HG03139 (cell line): ENCODE measurements around the gene WNK2.

Experiments
- ATAC-seq: cut with Tn5 transposase; IDR thresholded peaks from one replicate; pipeline ENCODE4 v1.9.1; 2021; ENCODE audit not compliant: unreplicated experiment

WNK2 gene

DNA sequence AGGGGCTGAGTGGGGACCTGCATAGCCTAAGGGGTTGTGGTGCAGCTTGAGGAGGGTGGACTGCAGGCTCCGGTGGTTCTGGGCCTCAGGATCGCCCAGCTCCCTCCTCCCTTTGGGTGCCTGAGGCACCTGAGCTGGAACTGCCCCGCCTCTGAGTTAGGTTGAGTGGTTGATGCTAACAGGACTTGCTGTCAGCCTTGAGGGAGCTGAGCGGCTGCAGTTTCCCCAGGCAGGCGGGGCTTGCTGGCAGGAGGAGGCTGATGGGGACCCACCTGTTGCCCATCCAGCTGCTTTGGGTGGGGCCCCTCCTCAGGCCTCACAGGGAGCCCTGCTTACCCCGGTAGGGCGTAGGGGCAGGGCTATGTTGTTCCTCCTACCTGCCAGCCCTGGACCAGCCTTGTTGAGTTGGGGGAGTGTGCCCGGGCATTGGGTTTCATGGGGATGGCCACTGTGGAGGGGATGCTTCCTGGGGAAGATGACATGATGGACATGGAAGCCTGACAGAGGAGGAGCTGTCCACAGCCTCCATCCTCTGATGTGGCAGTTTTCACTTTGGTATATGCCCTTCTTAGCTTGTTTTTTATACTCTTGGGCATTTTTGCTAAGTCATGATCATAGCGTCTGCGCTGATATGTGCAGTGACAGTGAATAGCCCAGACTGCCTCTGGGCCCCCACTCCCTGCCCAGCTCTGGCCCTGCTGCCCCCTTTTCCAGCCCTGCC lies 14.3 kb downstream of the WNK2 start:
- no peak for ATAC-seq

DNA sequence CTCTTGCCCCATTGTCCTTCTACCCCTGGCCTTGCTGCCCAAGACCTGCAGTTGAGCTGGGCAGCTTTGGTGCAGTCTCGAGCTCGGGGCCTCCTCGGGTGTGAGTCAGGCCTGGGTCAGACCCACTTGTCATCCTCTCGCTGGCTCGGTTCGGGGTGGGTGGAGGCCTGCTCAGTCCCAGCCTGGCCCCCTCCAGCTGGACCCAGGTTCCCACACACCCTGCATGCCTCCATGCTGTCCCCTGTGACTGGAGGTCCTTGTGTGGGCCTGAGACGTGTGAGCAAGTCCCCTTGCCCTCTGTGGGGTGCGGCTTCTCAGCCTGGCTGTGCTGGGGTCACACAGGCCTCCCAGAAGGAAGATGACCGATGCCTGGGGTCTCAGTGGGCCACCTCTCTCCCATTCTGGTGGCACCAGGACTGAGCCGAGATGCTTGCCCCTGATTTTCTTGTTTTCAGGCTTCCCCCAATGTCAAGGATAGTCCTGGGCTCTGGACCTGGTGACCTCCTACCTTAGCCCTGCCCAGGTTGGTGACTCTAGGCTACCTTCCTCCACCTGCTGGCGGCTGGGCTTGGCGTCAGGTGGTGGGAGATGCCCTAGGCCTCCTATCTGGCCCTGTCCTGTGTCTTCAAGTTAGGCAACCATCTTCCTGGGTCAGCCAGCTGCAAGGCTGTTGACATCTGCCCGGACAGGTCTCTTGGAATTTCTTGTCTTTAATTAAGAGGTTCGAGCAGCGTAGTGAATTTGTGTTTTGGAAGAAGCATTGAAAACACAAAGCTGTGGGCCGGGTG lies 15.1 kb downstream of the WNK2 start:
- ATAC-seq = no peak

DNA sequence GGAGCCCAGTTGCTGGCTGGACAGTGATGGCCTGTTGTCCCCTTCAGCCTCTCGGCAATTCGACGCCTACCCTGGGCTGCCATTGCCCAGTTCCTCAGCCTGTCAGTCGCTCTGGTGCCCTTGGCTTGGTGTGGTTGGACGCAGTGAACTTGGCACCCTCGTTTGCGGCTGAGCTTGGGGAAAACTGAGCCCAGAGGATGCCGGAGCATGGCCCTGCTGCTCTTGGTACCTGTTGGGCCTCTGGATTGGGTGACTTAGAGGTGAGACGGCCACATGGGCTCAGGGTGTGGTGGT lies 16.5 kb downstream of the WNK2 start:
- ATAC-seq = no peak

DNA sequence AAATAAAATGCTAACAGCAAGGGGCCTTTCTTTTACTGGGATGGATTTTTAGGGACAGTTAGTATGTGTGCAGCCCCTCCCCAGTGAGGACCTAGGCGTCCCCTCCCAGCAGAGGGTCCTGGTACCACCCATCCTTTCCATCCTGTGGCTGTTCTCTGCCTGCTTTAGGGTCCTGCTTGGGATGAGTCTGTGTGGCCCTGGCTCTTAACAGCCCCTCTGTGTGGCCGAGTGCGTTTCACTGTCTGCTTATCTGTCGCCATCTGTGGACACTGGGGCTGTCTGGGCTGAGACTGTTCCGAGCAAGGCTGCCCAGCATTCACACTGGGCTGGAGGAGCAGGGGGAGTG lies 17.0 kb downstream of the WNK2 start:
- ATAC-seq = no peak

DNA sequence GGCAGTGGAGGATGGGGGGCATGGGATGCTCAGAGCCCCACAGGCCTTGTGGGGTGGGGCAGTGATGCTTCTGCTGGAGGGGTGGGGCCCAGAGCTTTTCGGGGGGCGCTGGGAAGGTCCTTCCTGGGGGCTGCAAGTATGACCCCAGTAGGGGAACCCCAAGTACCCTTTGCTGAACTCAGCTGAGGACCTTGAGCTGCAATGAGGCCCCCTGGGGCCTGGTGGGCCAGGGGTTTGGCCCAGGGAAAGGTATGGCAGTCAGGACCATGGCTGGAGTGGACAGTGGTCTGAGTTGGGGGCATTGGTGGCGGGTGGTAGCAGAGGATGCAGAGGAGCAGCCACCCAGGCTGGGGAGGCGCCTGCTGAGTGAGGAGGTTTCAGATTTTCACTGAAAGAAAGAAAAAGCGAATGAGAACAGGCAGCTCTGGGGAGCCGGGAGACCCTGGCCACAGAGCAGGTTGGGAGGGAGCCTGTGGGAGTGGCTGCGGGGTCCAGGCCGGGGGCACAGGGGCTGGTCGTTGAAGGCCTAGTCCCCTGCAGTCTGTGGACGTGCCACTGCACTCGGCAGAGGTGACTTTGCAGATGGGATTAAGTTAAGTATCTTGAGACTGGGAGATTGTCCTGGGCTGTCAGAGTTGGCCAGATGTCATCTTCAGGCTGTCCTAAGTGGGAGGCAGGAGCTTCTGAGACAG lies 19.2 kb downstream of the WNK2 start:
- ATAC-seq = no peak

DNA sequence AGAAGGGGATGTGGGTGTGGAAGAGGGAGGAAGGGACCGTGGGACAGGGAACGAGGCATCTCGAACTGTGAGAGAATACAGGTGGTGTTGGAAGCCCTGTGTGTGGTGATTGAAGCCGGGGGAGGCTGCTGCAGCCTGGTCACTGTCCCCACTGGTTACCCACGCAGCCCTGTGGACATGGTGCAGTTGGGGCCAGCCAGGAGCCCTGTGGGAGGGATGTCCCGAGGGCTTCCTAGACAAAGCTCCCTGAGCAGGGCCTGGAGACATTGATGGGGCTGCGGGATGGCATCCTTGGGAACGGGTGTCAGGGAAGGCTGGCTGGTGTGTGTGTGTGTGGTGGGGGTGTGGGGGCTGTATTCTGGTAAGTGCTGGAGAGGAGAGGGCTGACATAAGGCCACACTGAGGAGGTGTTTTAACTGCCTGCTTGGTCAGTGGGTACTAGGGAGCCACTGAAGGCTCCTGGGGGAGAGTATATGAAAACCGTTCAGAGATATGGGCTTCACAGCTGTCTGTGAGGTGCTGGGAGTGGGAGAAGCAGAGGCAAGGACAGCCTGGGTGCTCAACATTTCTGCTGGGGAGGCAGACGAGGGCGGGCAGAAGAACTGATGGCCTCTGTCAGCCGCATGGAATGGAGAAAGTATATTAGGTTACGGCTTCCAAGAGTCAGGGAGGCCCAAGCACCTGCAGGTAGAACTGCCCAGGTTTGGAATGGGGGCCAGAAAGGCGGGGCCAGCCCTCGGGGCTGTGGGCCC lies 20.0 kb downstream of the WNK2 start:
- ATAC-seq = no peak

DNA sequence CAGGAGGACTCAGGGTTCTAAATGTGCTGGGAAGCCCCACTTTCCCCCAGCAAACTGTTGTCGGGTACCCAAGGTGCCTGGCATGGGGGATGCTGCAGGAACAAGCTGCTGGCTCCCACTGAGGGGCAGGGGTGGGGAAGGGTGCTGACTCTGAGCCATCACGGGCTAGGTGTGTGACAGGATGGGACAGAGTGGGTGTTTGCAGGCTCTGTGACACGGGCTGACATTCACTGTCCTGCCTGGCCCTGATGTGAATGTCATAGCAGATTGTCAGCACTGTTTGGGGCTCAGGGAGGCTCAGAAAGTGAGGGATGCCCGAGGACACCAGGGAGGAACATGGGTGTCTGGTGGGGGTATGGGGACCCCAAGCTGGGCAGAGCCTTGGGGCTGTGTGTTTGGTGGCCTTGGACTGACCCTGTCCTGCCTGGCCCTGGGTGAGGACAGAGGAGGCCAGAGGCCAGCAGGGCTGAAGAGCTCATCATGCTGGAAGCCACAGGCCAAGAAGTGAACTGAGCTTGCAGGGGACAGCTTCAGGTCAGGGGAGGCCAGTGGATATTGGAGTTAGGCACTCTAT lies 20.6 kb downstream of the WNK2 start:
- ATAC-seq = no peak

DNA sequence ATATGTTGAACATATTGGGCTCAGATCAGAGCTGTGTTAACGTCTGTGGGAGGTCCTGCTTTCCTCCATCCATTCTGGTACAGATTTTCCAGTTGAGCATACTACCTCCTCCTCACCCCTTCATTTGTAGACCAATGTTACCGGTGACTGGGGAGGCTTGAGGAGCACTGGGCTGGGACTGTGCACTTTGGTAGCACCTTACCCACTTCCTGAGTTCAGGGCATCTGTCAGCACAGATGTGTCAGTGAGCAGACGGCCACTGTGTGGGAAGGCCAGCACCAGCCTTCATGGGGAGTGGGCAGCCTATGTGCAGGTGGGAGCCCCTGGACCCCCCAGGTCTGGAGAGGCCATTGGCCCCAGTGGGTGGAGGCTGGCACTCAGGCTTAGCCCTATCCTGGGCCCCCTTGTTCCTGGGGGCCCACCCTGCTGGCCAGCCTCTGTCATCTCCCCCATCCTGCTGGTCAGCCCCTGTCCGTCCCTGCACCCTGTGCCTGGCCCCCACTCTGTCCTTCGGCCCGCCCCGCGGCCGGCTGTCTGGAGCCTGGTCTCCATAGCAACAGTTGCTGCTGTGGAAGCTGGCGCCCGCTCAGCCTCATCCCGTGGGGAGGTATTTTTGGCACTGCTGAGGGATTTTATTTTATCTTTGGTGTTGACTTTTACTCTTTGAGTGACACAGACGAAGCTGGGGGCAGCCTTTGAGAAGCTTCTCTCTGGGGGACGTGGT lies 21.3 kb downstream of the WNK2 start:
- no peak for ATAC-seq

DNA sequence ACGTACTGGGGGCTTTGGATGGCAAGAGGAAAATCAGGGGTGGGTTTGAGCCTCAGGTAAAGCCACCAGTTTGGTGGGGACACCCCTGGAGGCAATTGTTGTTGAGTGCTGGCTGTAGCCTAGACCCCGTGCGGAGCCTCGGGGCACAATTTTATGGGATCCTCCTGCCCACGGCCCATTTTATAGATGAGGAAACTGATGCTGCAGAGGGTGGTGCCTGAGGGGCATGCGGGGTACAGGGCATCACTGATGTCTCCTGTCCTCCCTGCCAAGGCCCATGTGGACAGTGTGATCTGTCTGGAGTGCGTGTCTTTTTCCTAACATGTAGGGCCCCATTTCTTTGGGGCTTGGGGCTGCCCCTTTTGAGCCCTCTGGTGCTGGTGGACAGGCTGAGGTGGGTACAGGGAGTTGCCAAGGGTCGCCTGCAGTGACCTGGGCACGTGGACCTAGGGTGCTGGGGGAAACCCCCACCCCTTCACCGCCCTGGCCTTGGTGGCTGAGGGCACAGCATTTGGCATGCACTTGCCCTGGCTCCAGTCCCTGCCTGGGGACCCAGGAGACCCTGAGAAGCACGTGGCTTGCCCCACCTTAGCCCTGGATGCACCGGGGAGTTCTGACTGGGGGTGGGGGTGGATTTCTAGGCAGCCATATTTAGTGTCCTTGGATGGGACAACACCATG lies 22.1 kb downstream of the WNK2 start:
- ATAC-seq = no peak

DNA sequence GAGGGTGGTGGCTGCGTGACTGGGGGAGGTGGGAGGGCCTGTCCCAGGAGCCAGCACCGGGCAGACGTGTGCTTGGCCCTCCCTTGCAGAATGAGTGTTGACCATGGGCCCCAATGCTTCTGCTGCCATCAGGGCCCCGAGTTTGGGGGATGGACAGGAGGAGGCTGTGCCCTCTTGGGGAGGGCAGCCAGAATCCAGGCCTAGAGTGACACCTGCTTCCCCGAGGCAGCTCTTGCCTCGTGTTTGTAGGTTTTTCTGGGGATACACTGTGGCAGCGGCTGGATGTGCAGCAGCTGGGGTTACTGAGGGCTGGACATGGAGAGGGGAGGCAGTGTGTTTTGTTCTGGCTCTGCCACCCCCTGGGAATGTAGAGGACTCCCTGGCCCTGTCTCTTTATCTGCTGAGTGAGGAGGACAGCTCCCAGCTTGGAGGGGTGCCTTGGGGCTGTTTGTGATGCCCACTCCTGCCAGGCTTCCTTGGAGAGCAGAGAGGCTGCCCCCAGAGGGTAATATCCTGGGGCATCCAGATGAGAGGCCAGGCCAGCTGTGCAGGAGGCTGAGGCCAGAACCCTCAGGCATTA lies 22.7 kb downstream of the WNK2 start:
- ATAC-seq = no peak

DNA sequence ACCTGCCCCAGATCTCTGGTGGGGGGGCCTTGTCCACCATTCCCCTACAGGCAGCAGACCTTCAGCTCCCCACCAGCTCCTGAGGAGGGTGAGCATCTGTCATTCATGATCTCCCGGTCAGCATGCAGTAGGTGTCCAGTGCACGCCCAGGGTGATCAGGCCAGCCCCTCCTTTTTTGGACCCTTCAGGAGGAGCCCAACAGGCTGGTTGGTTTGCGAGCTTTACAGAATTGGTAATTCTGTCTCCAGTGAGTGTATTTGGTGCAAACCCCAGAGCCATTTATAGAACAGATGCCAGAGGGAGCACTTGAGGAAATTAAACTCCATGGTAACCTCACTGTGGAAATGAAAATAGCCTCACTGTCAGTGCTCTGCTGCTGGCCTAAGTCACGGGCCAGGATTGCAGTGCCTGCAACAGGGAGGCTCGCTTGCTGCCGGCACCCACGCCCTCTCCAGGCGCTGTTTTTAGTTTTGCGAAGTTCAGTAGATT lies 23.4 kb downstream of the WNK2 start:
- ATAC-seq = no peak

DNA sequence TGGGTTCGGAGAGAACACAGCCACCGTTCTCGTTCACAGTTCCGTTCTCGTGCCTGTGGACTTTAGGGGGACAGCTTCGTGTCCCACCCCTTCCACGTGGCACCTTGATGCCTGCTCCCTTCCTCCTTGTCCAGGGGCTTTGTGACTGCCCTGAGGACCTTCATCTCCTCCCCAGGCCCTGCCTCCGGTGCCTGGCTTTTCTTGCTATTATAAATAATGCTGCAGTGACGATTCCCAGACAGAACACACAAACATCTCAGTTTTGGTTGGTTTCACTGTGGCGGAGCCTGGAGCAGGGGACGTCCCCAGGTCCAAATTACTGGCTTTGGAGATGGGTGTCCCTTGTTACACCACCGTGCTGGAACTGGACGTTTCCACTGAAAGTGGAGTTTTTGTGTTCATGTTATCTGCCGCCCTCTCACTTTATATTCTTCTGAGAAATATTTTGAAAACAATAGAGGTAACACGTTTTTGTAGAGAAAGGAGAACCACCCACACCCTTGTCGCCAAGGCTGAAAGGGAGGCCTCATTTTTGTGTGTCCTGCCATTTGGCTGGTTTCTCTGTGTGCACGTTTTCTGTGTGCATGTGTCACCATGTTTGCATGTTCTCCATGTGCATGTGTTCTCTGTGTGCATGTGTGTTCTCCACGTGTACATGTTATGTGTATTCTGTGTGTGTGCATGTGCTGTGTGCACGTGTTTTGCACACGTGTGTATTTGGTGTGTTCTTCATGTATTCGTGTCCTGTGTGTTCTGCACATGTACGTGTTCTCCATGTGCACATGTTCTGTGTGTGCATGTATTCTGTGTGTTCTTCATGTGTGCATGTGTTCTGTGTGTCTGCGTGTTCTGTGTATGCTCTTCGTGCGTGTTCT lies 24.2 kb downstream of the WNK2 start:
- no peak for ATAC-seq

DNA sequence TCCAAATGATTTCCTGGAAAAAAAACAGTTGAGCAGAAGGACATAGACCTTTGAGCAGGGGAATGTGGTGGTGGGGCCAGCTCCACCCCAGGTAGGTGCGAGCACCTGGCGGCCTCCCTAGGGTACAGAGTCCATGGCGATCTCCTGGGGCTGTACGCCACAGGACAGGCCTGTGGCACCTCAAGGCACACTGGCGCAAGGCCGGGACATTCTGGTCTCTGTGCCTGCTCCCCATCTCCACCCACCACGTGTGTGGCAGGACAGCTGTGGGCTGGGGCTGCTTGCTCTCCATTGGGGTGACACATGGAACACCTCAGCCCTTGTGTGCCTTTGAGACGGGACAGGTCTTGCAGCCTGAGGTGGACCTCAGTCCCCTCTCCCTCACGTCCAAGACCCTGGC lies 25.2 kb downstream of the WNK2 start:
- ATAC-seq = no peak

DNA sequence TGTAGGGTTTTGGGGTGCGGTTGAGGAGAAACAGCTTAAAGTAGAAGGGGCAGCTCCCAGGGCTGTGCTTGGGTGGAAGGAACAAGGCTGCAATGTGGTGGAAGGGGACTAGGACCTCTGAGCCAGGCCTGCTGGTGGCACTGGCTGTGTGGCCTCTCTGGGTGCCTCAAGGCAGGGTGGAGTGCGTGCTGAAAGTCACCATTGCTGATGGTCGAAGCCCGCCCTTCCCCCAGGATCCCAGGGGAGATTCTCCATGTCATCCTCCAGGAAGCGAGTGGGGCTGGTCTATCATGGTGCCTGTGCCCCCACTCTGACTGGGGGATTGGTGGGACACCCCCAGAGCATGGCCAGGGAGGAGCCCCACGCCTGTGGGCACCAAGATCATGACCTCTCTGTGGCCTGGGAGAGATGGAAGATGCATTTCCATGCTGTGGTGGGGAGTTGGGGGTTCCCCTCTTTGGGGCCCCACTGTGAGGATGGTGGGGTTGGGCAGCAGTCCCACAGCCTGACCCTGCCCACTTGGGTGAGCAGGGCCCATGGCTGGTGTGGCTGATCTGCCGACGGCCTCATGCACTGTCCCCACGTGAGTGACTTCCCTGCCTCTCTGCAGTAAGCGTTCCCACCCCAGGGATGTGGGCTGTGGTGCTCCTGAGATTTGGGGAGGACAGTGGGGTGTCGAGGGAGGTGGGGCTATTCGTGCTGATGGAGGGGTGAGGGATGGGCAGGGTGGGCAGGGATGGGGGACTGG lies 25.8 kb downstream of the WNK2 start:
- ATAC-seq = no peak

DNA sequence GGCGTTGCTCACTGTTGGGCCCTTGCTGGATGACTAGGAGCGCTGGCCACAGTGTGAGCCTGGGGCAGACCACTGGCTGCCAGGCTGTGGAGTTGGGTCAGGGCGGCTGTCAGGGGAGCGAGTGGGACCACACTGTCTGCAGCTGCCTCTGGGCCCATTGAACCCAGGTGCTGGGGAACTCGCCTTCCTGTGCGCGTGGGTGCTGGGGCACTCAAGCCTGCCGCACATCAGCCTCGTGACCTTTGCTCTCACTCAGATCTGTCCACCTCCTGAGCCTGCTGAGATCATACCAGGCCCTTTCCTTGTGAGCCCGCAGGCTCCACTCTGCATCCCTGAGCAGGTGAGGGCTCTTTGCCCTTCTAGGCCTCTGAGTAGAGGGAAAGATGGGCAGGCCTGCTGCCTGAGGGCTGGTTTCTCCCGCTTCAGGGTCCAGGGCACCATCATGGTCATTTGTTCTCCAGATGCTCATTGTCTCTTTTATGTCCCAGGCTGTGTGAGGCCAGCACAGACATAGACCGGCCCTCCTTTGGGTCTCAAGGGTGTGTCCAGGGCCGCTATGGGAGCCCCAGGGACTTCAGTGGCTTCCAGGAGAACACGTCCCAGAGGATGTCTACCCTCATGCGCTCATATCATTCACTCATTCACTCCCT lies 26.5 kb downstream of the WNK2 start:
- ATAC-seq = no peak

DNA sequence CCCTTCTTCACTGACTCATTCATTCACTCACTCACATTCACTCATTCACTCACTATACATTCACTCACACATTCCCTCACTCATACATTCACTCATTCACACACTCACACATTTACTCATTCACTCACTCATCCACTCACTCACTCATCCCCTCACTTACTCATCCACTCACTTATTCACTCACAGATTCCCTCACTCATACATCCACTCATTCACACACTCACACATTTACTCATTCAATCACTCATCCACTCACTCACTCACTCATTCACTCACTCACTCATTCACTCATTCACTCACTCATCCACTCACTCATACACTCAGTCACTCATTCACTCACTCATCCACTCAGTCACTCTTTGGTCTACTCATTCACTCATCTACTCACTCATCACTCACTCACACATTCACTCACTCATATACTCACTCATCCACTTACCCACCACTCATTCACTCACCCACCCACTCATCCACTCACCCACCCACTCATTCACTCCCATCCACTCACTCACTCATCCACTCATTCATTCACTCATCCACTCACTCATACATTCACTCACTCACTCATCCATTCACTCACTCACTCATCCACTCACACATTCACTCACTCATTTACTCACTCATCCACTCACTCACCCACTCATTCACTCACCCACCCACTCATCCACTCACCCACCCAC lies 27.2 kb downstream of the WNK2 start:
- no peak for ATAC-seq

DNA sequence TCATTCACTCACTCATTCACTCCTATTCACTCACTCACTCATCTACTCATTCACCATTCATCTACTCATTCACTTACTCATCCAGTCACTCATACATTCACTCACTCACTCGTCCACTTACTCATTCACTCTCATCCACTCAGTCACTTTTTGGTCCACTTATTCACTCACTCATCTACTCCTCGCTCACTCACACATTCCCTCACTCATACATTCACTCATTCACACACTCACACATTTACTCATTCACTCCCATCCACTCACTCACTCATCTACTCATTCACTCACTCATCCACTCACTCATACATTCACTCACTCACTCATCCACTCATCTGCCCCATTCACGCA lies 27.7 kb downstream of the WNK2 start:
- no peak for ATAC-seq
